Endometrial microvascular endothelial cells (primary cell): ENCODE results near the gene DOCK4. TPM values are rescaled to one million over a fixed set of nuclear protein-coding genes. Genes with fewer than 3 reads are reported as not detected.
"Not testable (repeated sequence)": the region's sequence is repeated elsewhere in the genome, so short reads cannot be mapped to it uniquely, and the experiment has no call there.

ENCODE experiments used
- in situ Hi-C: cut with HindIII; loops from 2 replicates; pipeline ENCODE4 v1.10.0; 2017; ENCODE audit warnings: low sequenced_read_pairs, low pct_unique_long_range_greater_than_20kb; ENCODE audit errors: inconsistent ontology term
- total RNA-seq: library from RNA; depleted of rRNA; stranded (reverse); fragments of >200 nt; gene quantifications from one replicate; pipeline ENCODE4 v1.2.3, GENCODE V29; 2015; ENCODE audit errors: inconsistent ontology term

The DOCK4 gene
- total RNA-seq, 1 donor from 2014 or later, result 49.5 TPM

GRCh38 chr7:111917404-111917803, 288.8 kb downstream of the DOCK4 start:
- in situ Hi-C loops, result not testable (repeated sequence)

GRCh38 chr7:111914291-111914690, 291.9 kb downstream of the DOCK4 start:
- in situ Hi-C loops, result no loop called here

- in situ Hi-C loops, result no loop called here
Observed at GRCh38 chr7:111911166-111911961, 294.8 kb downstream of the DOCK4 start.

GRCh38 chr7:111910656-111911055, 295.5 kb downstream of the DOCK4 start:
- in situ Hi-C loops, result no loop called here

- in situ Hi-C loops, result not testable (repeated sequence)
Observed at GRCh38 chr7:111908673-111909072, 297.5 kb downstream of the DOCK4 start.

GRCh38 chr7:111903797-111904196, 302.4 kb downstream of the DOCK4 start:
- in situ Hi-C loops, result no loop called here

GRCh38 chr7:111903016-111903415, 303.2 kb downstream of the DOCK4 start:
- in situ Hi-C loops, result no loop called here

GRCh38 chr7:111900283-111900682, 305.9 kb downstream of the DOCK4 start:
- in situ Hi-C loops, result no loop called here

- in situ Hi-C loops, result no loop called here
Observed at GRCh38 chr7:111895049-111895448, 311.1 kb downstream of the DOCK4 start.

GRCh38 chr7:111894518-111894917, 311.7 kb downstream of the DOCK4 start:
- in situ Hi-C loops, result no loop called here

- in situ Hi-C loops, result no loop called here
Observed at GRCh38 chr7:111893190-111893589, 313.0 kb downstream of the DOCK4 start.

- in situ Hi-C loops, result no loop called here
Observed at GRCh38 chr7:111892588-111892987, 313.6 kb downstream of the DOCK4 start.

- in situ Hi-C loops, result no loop called here
Observed at GRCh38 chr7:111887734-111888133, 318.5 kb downstream of the DOCK4 start.

GRCh38 chr7:111886233-111886632, 320.0 kb downstream of the DOCK4 start:
- in situ Hi-C loops, result no loop called here

- in situ Hi-C loops, result no loop called here
Observed at GRCh38 chr7:111883241-111883640, 323.0 kb downstream of the DOCK4 start.

GRCh38 chr7:111878785-111879184, 327.4 kb downstream of the DOCK4 start:
- in situ Hi-C loops, result no loop called here

- in situ Hi-C loops, result no loop called here
Observed at GRCh38 chr7:111877931-111878330, 328.3 kb downstream of the DOCK4 start.

- in situ Hi-C loops, result no loop called here
Observed at GRCh38 chr7:111873963-111874690, 332.1 kb downstream of the DOCK4 start.

GRCh38 chr7:111873326-111873646, 332.9 kb downstream of the DOCK4 start:
- in situ Hi-C loops, result no loop called here
